IPS DF 6.9 (cell line): ENCODE data around the gene SMYD3.

Source experiments
- DNase-seq: peaks from one replicate; pipeline ENCODE4 v3.0.0-alpha.2; 2013; ENCODE audit warnings: low read depth, low spot score
- H3K27ac ChIP-seq: one replicate; pipeline ENCODE4 v1.5.1; 2013; ENCODE audit warnings: low read length, control low read depth
- H3K27me3 ChIP-seq: 2 replicates; pipeline ENCODE4 v1.6.1; 2013; ENCODE audit warnings: mild to moderate bottlenecking, low read length; ENCODE audit not compliant: control insufficient read depth, insufficient read depth
- H3K36me3 ChIP-seq: 2 replicates; pipeline ENCODE4 v1.6.1; 2013; ENCODE audit warnings: low read length; ENCODE audit not compliant: control insufficient read depth, insufficient read depth
- H3K4me1 ChIP-seq: 2 replicates; pipeline ENCODE4 v1.6.1; 2013; ENCODE audit warnings: low read length; ENCODE audit not compliant: control insufficient read depth, insufficient read depth
- H3K4me3 ChIP-seq: 2 replicates; pipeline ENCODE4 v1.5.1; 2013; ENCODE audit warnings: mild to moderate bottlenecking, low read length
- H3K9me3 ChIP-seq: 2 replicates; pipeline ENCODE4 v1.6.1; 2013; ENCODE audit warnings: low read length, inconsistent platforms; ENCODE audit not compliant: control insufficient read depth, insufficient read depth
- WGBS: extraction: QIAGEN DNeasy Blood & Tissue Kit; methylation state at CpG from one replicate; pipeline ENCODE4 v1.1.7; 2013; ENCODE audit warnings: mixed read lengths, missing lambda C conversion rate; ENCODE audit not compliant: insufficient read length, insufficient coverage; 5-methylcytosine and 5-hydroxymethylcytosine counted together

The SMYD3 gene

DNA sequence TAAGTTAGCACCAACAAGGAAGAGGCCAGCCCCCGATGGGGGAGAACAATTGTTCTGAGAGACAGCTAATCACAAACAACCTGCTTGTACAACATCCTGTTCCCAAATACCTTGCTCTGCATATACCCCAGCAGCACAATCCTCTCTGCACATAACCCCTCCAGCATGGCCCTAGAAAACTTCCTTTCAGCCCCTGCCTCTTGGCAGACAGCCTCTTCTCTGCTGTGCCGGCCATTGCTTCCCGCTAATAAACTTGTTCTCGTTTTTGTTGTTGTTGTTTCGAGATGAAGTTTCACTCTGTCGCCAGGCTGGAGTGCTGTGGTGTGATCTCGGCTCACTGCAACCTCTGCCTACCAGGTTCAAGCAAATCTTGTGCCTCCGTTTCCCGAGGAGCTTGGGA lies 392.7 kb downstream of the SMYD3 start:
- DNase-seq, result no peak
- Histone ChIP-seq H3K27me3 (no peaks in the 10 kb centered on the region), H3K4me1 (no peaks in the 10 kb centered on the region), H3K27ac (no peak overlapping the region), H3K36me3 (no peaks in the 10 kb centered on the region), H3K4me3 (no peak overlapping the region), H3K9me3 (no peaks in the 10 kb centered on the region)
- WGBS, result no CpG with 5 or more reads among the region's 9 CpGs

DNA sequence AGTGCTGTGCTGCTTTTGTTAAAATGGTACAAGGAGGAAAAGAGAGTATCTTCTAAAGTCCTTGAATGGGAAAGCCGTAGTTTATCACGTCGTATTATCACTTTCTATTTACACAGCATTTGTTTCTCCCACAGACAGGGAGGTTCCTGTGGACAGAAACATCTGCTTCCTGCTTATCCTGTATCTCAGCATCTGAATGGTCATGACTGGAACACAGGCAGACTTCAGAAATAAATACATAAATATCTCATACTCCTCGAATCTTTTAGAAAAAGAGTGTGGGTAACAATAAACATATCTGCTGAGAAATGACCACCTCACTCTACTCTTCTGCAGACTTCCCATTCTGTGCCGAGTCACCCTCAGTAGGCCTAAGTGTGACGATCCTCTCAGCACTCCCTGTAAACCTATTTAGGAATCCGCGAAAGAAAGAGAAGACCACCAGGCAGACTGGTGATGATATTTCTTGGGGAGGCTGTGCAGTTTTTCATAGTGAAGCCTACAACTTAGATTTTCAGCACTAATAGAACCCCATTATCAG lies 393.5 kb downstream of the SMYD3 start:
- no peaks in the 10 kb centered on the region for H3K4me1 ChIP-seq
- DNase-seq, result no peak
- WGBS, result no CpG with 5 or more reads among the region's 8 CpGs
- H3K9me3 ChIP-seq, result no peaks in the 10 kb centered on the region
- no peaks in the 10 kb centered on the region for H3K27me3 ChIP-seq
- H3K27ac ChIP-seq, result no peak overlapping the region
- no peaks in the 10 kb centered on the region for H3K36me3 ChIP-seq
- no peak overlapping the region for H3K4me3 ChIP-seq

DNA sequence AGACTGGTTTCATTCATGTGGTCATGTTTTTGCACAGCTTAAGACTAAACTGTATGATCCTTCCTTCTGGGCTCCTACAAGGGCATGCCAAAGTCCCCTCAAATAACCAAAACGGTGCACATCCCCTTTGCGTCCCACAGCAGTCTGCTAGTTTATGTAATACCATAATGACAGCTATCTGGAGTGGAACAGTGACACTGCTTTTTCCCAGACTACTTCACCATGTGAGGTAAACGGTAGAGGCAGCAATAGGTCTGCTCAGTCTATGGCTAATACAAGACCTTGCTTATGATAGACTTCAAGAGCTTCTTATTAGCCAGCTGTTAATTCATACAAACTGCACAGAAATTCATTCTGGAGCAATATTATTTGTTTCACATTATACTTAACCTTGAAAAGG lies 395.5 kb downstream of the SMYD3 start:
- no CpG with 5 or more reads among the region's 3 CpGs for WGBS
- no peaks in the 10 kb centered on the region for H3K4me1 ChIP-seq
- H3K4me3 ChIP-seq, result no peak overlapping the region
- no peaks in the 10 kb centered on the region for H3K9me3 ChIP-seq
- H3K36me3 ChIP-seq, result no peaks in the 10 kb centered on the region
- no peaks in the 10 kb centered on the region for H3K27me3 ChIP-seq
- no peak for DNase-seq
- no peak overlapping the region for H3K27ac ChIP-seq

DNA sequence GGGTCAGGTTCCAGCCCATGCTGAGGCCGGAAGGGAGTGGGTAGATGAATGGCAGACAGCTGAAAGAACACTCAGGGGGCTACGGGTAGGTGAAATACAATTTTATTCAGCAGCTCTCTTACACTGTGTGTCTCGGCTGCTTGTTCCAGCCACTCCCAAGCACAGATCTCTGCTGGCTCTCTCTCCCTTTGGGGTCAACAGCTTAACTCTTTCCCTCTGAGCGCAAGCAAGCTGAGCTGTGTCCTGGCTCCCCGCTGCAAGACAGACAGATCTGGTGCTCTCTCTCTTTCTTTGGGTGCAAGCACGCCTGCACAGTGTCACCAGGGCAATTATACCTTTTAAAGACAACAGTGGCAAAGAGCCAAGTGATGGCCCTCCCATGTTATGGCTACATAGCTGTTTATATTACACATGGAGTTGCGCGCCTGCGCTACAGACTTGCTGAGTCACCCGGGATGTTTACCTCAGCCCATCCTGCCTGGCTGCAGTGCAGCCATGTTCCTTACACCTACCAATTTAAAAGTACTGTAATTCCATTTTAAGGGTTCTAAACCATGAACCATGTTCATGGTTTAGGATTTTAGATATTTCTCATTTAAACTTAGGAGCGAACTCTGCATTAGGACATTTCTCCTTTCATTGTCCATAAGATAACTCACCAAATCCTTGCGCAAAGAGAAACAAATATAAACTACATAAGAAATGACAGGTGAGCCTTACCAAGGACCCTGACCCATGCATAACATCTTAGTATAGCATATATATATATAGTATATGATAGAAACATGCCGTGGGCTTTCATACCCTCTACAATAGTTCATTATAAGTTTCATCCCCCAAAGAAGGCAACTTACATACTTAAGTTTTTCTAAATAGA lies 396.5 kb downstream of the SMYD3 start:
- Histone ChIP-seq H3K4me3 (no peak overlapping the region), H3K9me3 (no peaks in the 10 kb centered on the region), H3K4me1 (no peaks in the 10 kb centered on the region), H3K36me3 (no peaks in the 10 kb centered on the region), H3K27ac (no peak overlapping the region), H3K27me3 (no peaks in the 10 kb centered on the region)
- no peak for DNase-seq
- WGBS, result no CpG with 5 or more reads among the region's 13 CpGs

DNA sequence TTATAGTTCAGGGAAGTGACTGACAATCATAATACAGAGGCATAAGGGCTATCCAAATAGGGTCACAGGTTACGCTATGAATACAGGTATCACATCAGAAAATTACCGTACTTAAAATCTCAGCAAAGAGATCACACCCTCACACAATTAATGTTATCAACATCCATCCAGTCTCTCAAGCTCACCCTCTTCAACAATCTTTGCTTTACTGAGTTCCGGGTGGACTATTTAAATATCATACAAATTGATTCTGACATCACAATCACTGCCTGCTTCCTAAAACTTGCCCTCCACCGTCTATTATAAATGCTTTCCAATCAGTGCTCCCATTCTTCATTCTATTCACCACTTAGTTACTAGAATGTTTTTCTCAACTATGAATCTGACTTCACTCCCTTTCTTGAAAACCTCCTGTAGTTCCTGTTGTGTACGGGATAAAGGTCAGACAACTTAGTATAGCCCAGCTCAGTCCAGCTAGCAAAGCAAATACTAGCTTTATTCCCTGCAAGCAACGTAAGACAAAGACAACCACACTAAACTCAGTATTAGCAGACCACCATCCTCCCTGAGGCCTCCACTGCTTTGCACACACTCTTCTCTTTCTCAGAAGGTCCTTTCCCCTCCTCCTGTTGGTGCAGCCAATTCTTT lies 398.7 kb downstream of the SMYD3 start:
- H3K9me3 ChIP-seq, result no peaks in the 10 kb centered on the region
- H3K27ac ChIP-seq, result no peak overlapping the region
- no peaks in the 10 kb centered on the region for H3K36me3 ChIP-seq
- H3K4me1 ChIP-seq, result no peaks in the 10 kb centered on the region
- DNase-seq, result no peak
- no peak overlapping the region for H3K4me3 ChIP-seq
- WGBS, result no CpG with 5 or more reads among the region's 6 CpGs
- H3K27me3 ChIP-seq, result no peaks in the 10 kb centered on the region

DNA sequence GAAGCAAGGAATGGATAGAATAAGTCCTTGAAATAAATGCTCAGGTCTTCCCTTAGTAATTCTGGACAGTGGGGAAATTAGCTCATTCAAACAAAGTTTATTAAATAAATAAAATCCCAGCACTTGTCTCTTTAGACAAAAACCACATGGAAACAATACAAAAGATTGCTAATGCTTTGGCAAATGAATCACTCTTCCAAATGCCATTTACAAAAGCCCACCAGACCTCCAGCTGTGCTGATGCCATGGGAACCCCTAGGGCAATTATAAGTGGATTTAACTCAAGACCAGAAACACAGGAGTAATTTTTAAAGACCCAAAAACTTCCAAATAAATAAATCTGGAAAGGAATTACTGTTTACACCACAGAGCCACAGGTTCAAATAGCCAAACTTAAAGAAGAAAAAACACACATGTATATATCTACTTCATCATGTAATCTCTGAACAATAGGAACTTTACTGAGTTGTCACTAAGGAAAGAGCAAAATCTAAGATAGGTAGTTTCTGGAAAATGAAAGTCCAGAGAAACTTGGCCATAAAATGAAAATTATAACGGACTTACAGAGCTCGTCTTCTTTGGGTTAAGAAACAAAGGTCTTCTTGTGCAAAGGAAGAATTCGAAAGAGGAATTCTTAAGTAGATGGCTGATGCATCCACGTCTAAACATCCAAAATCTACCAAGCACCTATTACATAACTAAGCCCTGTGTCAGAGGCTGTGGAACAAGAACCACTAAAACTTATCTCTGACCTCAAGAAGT lies 399.4 kb downstream of the SMYD3 start:
- WGBS, result no CpG with 5 or more reads among the region's 4 CpGs
- DNase-seq, result no peak
- H3K9me3 ChIP-seq, result no peaks in the 10 kb centered on the region

DNA sequence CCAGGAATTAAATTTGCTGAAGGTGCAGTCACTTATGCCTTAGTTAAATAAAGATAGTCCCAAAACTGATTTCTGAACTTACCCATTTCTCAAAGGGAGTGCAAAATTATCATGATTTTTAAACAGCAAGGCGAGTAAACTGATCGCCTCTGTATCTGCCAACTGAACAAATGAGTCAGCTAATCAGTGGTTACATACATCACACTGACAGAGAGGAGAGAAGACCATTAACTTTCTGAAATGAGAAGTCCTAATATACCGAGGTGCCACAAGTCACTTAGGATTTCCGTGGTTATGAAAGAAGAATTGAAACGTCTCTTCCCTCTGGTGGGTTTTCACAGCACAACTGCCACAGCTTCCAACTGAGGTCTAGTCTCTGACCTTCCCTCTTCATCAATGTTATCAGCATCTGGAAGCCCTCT lies 400.7 kb downstream of the SMYD3 start:
- no peaks in the 10 kb centered on the region for H3K27me3 ChIP-seq
- DNase-seq, result no peak
- no peaks in the 10 kb centered on the region for H3K4me1 ChIP-seq

More for the DNA sequence above, 399.4 kb downstream of the SMYD3 start:
- H3K4me1 ChIP-seq, result no peaks in the 10 kb centered on the region
- no peak overlapping the region for H3K27ac ChIP-seq
- H3K4me3 ChIP-seq, result no peak overlapping the region
- H3K36me3 ChIP-seq, result no peaks in the 10 kb centered on the region
- H3K27me3 ChIP-seq, result no peaks in the 10 kb centered on the region

DNA sequence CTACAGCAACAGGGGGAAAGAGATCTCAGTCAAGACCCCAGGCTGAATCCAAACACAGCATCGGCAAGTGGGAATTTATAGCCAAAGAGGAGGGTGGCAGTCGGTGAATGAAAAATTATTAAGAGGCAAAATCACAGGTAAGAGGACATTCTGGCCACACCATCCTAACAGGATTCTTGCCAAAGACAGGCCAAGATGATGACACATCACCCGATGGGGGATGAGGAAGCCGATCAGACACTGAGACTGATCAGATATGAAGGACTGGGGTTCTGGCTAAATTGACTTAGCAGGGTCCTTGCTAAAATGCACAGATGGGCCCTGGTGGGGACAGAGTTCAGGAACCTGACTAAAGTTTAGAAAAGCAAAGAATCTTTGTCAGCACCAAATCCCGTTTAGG lies 402.2 kb downstream of the SMYD3 start:
- H3K27ac ChIP-seq, result no peak overlapping the region
- H3K4me1 ChIP-seq, result no peaks in the 10 kb centered on the region
- no peaks in the 10 kb centered on the region for H3K9me3 ChIP-seq
- H3K4me3 ChIP-seq, result no peak overlapping the region
- no CpG with 5 or more reads among the region's 5 CpGs for WGBS
- no peaks in the 10 kb centered on the region for H3K27me3 ChIP-seq
- DNase-seq, result no peak
- no peaks in the 10 kb centered on the region for H3K36me3 ChIP-seq

More for the DNA sequence above, 400.7 kb downstream of the SMYD3 start:
- no peak overlapping the region for H3K4me3 ChIP-seq
- no peaks in the 10 kb centered on the region for H3K9me3 ChIP-seq
- H3K27ac ChIP-seq, result no peak overlapping the region
- H3K36me3 ChIP-seq, result no peaks in the 10 kb centered on the region
- WGBS, result no CpG with 5 or more reads among the region's 5 CpGs

DNA sequence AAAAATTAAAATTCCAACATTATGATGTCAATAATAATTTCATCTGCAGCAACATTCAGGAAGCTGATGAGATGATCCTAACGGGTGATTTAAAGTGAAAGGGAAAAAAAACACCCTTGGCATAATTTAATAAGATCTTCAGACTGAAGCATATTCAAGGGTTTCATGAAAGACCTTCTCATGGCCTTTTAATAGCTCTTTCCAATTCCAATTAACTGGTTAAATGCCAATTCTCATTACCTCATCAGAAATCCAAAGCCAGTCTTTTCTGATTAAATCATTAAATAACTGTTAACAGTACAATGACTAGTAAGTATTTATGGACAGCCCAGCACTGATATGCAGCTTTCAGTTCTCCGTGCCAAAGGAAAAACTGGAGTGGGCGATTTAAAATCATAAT lies 407.5 kb downstream of the SMYD3 start:
- H3K9me3 ChIP-seq, result no peaks in the 10 kb centered on the region
- H3K27ac ChIP-seq, result no peak overlapping the region
- DNase-seq, result no peak
- WGBS, result no CpG with 5 or more reads among the region's 3 CpGs
- H3K27me3 ChIP-seq, result no peaks in the 10 kb centered on the region
- no peaks in the 10 kb centered on the region for H3K36me3 ChIP-seq
- H3K4me1 ChIP-seq, result 0 out of 2 replicates have a peak, but pooled peaks cover 1% of the 10 kb centered on the region
- no peak overlapping the region for H3K4me3 ChIP-seq

DNA sequence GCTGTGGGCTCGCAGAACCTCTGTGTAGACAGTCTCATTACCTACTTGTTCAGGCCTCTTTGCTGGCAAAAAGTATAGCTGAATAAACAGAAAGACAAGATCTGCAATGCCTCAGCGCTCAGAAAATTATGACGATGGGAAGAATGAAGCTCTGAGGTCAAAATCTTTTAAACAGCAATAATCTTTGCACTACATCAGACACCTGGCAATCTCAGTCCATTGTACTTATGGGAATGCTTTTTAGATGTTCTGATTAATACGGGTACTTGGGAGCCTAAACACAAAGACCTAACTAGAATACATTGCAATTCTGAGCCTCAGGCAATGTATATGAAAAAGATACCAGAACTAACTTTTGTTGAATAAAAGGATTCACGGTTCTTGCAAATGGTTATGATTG lies 410.7 kb downstream of the SMYD3 start:
- Histone ChIP-seq H3K9me3 (no peaks in the 10 kb centered on the region), H3K36me3 (no peaks in the 10 kb centered on the region), H3K4me1 (0 out of 2 replicates have a peak, but pooled peaks cover 1% of the 10 kb centered on the region), H3K27ac (no peak overlapping the region), H3K4me3 (no peak overlapping the region), H3K27me3 (no peaks in the 10 kb centered on the region)
- DNase-seq, result no peak
- no CpG with 5 or more reads among the region's 5 CpGs for WGBS
